Activated naive CD8-positive, alpha-beta T cell treated with anti-CD3 and anti-CD28 coated beads, Interleukin-2, amount 50 U/mL, for 24 hours (primary cell): ENCODE data around the gene CYB5B.

Source experiments
- ATAC-seq: fragments of 150-1000 bp; cut with Tn5 transposase; one replicate; pipeline ENCODE4 v1.10.0; 2021
- DNase-seq: peaks from one replicate; pipeline ENCODE4 v3.0.0; 2021
- H3K27ac Mint-ChIP-seq: one replicate; pipeline ENCODE4 v1.8.0; 2021; ENCODE audit warnings: mild to moderate bottlenecking, mixed read lengths
- H3K27me3 Mint-ChIP-seq: one replicate; pipeline ENCODE4 v1.8.0; 2021; ENCODE audit warnings: mixed read lengths
- H3K36me3 Mint-ChIP-seq: one replicate; pipeline ENCODE4 v1.8.0; 2021; ENCODE audit warnings: low read depth, mixed read lengths
- H3K4me1 Mint-ChIP-seq: one replicate; pipeline ENCODE4 v1.8.0; 2021; ENCODE audit warnings: mixed read lengths
- H3K4me3 Mint-ChIP-seq: one replicate; pipeline ENCODE4 v1.8.0; 2021; ENCODE audit warnings: mild to moderate bottlenecking, moderate library complexity, mixed read lengths
- H3K9me3 Mint-ChIP-seq: one replicate; pipeline ENCODE4 v1.8.0; 2021; ENCODE audit warnings: mixed read lengths

Gene CYB5B

GRCh38 chr16:69481901-69482341, 57.5 kb downstream of the CYB5B start:
- DNase-seq, result no peak
- Mint-ChIP-seq H3K4me3 (no peak overlapping the region), H3K36me3 (peaks cover 2% of the 10 kb centered on the region), H3K27ac (no peak overlapping the region), H3K4me1 (peaks cover 12% of the 10 kb centered on the region), H3K9me3 (no peaks in the 10 kb centered on the region), H3K27me3 (peaks cover 6% of the 10 kb centered on the region)
- ATAC-seq, result no peak

- Mint-ChIP-seq H3K4me1 (peaks cover 8% of the 10 kb centered on the region), H3K27me3 (peaks cover 6% of the 10 kb centered on the region), H3K36me3 (peaks cover 2% of the 10 kb centered on the region), H3K4me3 (no peak overlapping the region), H3K9me3 (no peaks in the 10 kb centered on the region), H3K27ac (no peak overlapping the region)
- no peak for ATAC-seq
- DNase-seq, result no peak
Measured at GRCh38 chr16:69482410-69482991, 58.1 kb downstream of the CYB5B start.

- no peak overlapping the region for H3K27ac Mint-ChIP-seq
- H3K9me3 Mint-ChIP-seq, result no peaks in the 10 kb centered on the region
- ATAC-seq, result no peak
- peaks cover 6% of the 10 kb centered on the region for H3K27me3 Mint-ChIP-seq
- peaks cover 5% of the 10 kb centered on the region for H3K4me1 Mint-ChIP-seq
- no peak overlapping the region for H3K4me3 Mint-ChIP-seq
- H3K36me3 Mint-ChIP-seq, result peaks cover 2% of the 10 kb centered on the region
- DNase-seq, result no peak
Measured at GRCh38 chr16:69483611-69484010, 59.2 kb downstream of the CYB5B start.

- Mint-ChIP-seq H3K9me3 (no peaks in the 10 kb centered on the region), H3K36me3 (no peaks in the 10 kb centered on the region), H3K27ac (no peak overlapping the region), H3K27me3 (peaks cover 6% of the 10 kb centered on the region), H3K4me3 (no peak overlapping the region), H3K4me1 (peaks cover 3% of the 10 kb centered on the region)
- ATAC-seq (no peak), DNase-seq (no peak)
Measured at GRCh38 chr16:69485361-69485760, 60.9 kb downstream of the CYB5B start.

GRCh38 chr16:69485816-69486215, 61.4 kb downstream of the CYB5B start:
- no peak overlapping the region for H3K27ac Mint-ChIP-seq
- H3K4me3 Mint-ChIP-seq, result no peak overlapping the region
- no peak for DNase-seq
- ATAC-seq, result no peak
- H3K27me3 Mint-ChIP-seq, result peaks cover 6% of the 10 kb centered on the region
- no peaks in the 10 kb centered on the region for H3K9me3 Mint-ChIP-seq
- no peaks in the 10 kb centered on the region for H3K36me3 Mint-ChIP-seq
- peaks cover under 1% of the 10 kb centered on the region for H3K4me1 Mint-ChIP-seq

- Mint-ChIP-seq H3K27ac (no peak overlapping the region), H3K4me1 (no peaks in the 10 kb centered on the region), H3K9me3 (no peaks in the 10 kb centered on the region), H3K27me3 (peaks cover 6% of the 10 kb centered on the region), H3K36me3 (no peaks in the 10 kb centered on the region), H3K4me3 (no peak overlapping the region)
- ATAC-seq (no peak), DNase-seq (no peak)
Measured at GRCh38 chr16:69486272-69486671, 61.9 kb downstream of the CYB5B start.

GRCh38 chr16:69486724-69487123, 62.3 kb downstream of the CYB5B start:
- Mint-ChIP-seq H3K4me1 (no peaks in the 10 kb centered on the region), H3K9me3 (no peaks in the 10 kb centered on the region), H3K27ac (no peak overlapping the region), H3K36me3 (no peaks in the 10 kb centered on the region), H3K27me3 (peaks cover 6% of the 10 kb centered on the region), H3K4me3 (no peak overlapping the region)
- ATAC-seq, result no peak
- DNase-seq, result no peak

GRCh38 chr16:69490707-69491324, 66.4 kb downstream of the CYB5B start:
- DNase-seq (no peak), ATAC-seq (no peak)
- no peaks in the 10 kb centered on the region for H3K27me3 Mint-ChIP-seq
- H3K36me3 Mint-ChIP-seq, result no peaks in the 10 kb centered on the region
- H3K27ac Mint-ChIP-seq, result no peak overlapping the region
- no peak overlapping the region for H3K4me3 Mint-ChIP-seq
- no peaks in the 10 kb centered on the region for H3K4me1 Mint-ChIP-seq
- no peaks in the 10 kb centered on the region for H3K9me3 Mint-ChIP-seq

GRCh38 chr16:69494991-69495392, 70.6 kb downstream of the CYB5B start:
- Mint-ChIP-seq H3K27me3 (peaks cover 3% of the 10 kb centered on the region), H3K9me3 (no peaks in the 10 kb centered on the region), H3K4me1 (peaks cover 5% of the 10 kb centered on the region), H3K36me3 (no peaks in the 10 kb centered on the region), H3K27ac (no peak overlapping the region), H3K4me3 (no peak overlapping the region)
- DNase-seq, result peak; percentile 55
- ATAC-seq, result peak; percentile 68

- Mint-ChIP-seq H3K27ac (no peak overlapping the region), H3K9me3 (no peaks in the 10 kb centered on the region)
- no peak for DNase-seq
Measured at GRCh38 chr16:69495821-69496220, 71.4 kb downstream of the CYB5B start.

GRCh38 chr16:69496376-69496775, 72.0 kb downstream of the CYB5B start:
- DNase-seq, result no peak
- Mint-ChIP-seq H3K4me3 (no peak overlapping the region), H3K9me3 (no peaks in the 10 kb centered on the region), H3K27ac (no peak overlapping the region), H3K36me3 (no peaks in the 10 kb centered on the region), H3K27me3 (peaks cover 3% of the 10 kb centered on the region), H3K4me1 (peaks cover 5% of the 10 kb centered on the region)
- no peak for ATAC-seq

More at GRCh38 chr16:69495821-69496220, 71.4 kb downstream of the CYB5B start:
- no peak overlapping the region for H3K4me3 Mint-ChIP-seq
- no peak for ATAC-seq
- peaks cover 3% of the 10 kb centered on the region for H3K27me3 Mint-ChIP-seq
- no peaks in the 10 kb centered on the region for H3K36me3 Mint-ChIP-seq
- H3K4me1 Mint-ChIP-seq, result peaks cover 5% of the 10 kb centered on the region

GRCh38 chr16:69496896-69497295, 72.5 kb downstream of the CYB5B start:
- Mint-ChIP-seq H3K27me3 (peaks cover 3% of the 10 kb centered on the region), H3K9me3 (no peaks in the 10 kb centered on the region), H3K36me3 (no peaks in the 10 kb centered on the region), H3K27ac (no peak overlapping the region), H3K4me1 (peaks cover 7% of the 10 kb centered on the region), H3K4me3 (no peak overlapping the region)
- ATAC-seq (no peak), DNase-seq (no peak)

- Mint-ChIP-seq H3K4me1 (peaks cover 12% of the 10 kb centered on the region), H3K9me3 (no peaks in the 10 kb centered on the region), H3K27ac (no peak overlapping the region), H3K4me3 (no peak overlapping the region), H3K27me3 (peaks cover 3% of the 10 kb centered on the region), H3K36me3 (no peaks in the 10 kb centered on the region)
- DNase-seq (no peak), ATAC-seq (no peak)
Measured at GRCh38 chr16:69497876-69498596, 73.6 kb downstream of the CYB5B start.

- H3K27ac Mint-ChIP-seq, result no peak overlapping the region
- no peaks in the 10 kb centered on the region for H3K9me3 Mint-ChIP-seq
- no peak overlapping the region for H3K4me3 Mint-ChIP-seq
- DNase-seq, result no peak
- ATAC-seq, result no peak
- H3K4me1 Mint-ChIP-seq, result peaks cover 14% of the 10 kb centered on the region
- no peaks in the 10 kb centered on the region for H3K36me3 Mint-ChIP-seq
- peaks cover 3% of the 10 kb centered on the region for H3K27me3 Mint-ChIP-seq
Measured at GRCh38 chr16:69498926-69499325, 74.5 kb downstream of the CYB5B start.

GRCh38 chr16:69499541-69500230, 75.3 kb downstream of the CYB5B start:
- H3K27me3 Mint-ChIP-seq, result peaks cover 3% of the 10 kb centered on the region
- no peak overlapping the region for H3K27ac Mint-ChIP-seq
- ATAC-seq (no peak), DNase-seq (no peak)
- peaks cover 14% of the 10 kb centered on the region for H3K4me1 Mint-ChIP-seq
- no peak overlapping the region for H3K4me3 Mint-ChIP-seq
- H3K9me3 Mint-ChIP-seq, result no peaks in the 10 kb centered on the region
- no peaks in the 10 kb centered on the region for H3K36me3 Mint-ChIP-seq
